EH (cell line): Measurements from ENCODE around the gene NFE2.
"Not testable (repeated sequence)": the region's sequence is repeated elsewhere in the genome, so short reads cannot be mapped to it uniquely, and the experiment has no call there.

Experiments used
- DNase-seq: peaks from one replicate; pipeline ENCODE4 v3.0.0-alpha.2; 2015; ENCODE audit warnings: low read depth

NFE2 gene

DNA sequence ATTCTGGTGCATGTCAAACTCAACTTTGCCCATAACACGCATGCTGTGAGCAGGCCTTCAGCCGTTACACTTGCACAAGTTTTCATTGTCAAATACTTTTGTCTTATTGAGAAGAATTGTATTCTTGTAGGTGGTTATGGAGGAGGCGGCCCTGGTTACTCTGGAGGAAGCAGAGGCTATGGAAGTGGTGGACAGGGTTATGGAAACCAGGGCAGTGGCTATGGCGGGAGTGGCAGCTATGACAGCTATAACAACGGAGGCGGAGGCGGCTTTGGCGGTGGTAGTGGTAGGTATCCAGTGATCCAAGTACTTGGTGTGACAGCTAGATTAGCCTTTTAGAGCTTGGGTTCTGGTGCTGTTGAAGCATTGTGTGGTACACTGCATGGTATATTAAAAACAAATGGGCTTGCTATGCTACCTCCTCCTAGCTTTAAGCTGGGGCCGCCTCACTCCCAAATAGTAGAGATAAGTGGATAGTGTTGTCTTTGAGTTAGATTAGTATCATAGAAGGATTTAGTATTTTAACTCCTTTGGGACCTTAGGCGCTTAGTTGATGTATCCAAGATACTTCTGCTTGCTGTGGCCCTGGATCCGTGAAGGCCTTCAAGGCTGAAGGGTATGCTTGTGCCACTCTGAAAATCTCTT lies 17.7 kb downstream of the NFE2 start:
- no peak for DNase-seq

DNA sequence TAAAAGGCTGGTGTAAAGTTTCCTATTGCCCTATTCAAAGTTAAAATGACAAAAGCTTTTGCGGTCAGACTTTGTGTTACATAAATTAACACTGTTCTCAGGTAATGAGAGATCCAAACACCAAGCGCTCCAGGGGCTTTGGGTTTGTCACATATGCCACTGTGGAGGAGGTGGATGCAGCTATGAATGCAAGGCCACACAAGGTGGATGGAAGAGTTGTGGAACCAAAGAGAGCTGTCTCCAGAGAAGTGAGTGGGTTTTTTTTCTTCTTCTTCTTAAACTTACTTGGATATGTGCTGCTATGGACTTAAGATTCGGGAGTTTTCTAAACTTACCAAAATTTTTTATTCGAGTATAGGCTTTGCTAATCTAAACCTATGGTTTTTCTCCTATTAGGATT lies 19.1 kb downstream of the NFE2 start:
- not testable (repeated sequence) for DNase-seq

DNA sequence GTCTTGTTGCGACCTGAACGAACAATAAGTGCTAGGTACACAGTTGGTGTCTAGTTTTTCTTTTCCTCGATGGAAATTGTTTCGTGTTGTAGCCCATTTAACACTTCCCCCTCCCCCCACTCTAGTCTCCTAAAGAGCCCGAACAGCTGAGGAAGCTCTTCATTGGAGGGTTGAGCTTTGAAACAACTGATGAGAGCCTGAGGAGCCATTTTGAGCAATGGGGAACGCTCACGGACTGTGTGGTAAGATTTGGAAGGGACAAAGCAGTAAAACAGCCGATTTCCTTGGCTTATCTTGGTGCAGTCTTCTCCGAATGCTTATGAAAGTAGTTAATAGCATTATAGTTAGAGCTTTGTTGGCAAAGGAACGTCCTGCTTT lies 19.6 kb downstream of the NFE2 start:
- DNase-seq = not testable (repeated sequence)

DNA sequence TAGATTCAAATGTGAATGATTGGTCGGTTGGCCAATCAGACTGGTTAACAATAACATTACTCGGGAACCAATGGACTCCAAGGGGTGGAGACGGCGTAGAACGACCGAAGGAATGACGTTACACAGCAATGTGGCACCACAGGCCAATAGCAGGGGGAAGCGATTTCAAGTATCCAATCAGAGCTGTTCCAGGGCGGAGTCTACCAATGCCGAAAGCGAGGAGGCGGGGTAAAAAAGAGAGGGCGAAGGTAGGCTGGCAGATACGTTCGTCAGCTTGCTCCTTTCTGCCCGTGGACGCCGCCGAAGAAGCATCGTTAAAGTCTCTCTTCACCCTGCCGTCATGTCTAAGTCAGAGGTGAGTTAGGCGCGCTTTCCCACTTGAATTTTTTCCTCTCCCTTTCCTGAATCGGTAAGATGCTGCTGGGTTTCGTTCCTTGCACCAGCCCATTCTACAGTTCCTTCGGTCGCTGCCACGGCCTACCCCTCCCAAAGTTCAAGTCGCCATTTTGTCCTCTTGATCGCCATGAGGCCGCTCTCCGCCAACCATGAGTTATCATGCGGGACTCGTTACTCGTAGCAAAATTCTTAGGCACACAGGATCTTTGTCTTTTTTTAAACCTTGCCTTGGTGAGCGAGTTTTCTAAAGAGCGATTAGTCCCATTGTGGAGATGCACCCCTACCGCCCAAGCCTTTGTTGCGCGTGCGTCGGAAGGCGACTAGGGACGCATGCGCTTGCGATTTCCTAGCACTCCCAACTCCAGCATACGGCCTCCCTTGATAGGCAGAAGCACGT lies 20.2 kb downstream of the NFE2 start, which contains the start of gene HNRNPA1:
HNRNPA1 (plus strand) TSS at position 259 of the 793 bp plus-strand sequence; CDS start at position 341, 82 bp downstream.
- peak; percentile 100 for DNase-seq

DNA sequence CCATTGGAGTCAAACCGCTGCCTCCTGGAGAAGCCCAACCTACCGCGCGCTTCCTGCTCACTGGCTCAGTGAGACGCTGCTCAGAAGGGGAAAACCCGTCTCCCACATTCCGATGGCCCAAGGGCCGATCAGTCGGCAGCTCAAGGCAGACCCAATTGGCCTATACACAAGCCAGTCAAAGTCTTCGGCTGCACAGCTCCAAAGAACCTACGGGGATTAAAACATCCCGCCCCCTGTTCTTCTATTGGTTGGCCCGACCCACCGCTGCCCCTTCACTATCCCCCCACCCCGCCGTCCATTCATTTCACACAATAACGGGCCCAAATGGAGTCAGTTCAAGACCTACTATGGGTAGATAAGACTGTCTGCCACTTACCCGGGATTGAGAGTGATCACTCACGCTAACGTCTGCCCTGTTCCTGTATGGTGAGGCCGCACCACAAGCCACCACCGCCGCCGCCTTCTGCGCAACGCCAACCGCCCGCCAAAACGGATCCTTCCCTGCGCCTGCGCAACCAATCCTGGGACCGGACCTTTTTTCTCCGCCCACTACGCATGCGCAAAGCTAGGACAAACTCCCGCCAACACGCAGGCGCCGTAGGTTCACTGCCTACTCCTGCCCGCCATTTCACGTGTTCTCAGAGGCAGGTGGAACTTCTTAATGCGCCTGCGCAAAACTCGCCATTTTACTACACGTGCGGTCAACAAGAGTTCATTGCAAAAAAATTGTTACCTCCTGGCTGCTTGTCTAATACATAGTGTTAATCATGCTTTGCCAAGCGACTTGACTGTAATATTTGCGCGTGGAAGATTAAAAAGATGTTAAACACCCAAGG lies 21.0 kb downstream of the NFE2 start, which contains the start of gene CBX5:
CBX5 (minus strand) TSS at position 491 of the 836 bp plus-strand sequence. CDS start 22,472 bp downstream, outside the sequence.
- DNase-seq = peak; percentile 100

DNA sequence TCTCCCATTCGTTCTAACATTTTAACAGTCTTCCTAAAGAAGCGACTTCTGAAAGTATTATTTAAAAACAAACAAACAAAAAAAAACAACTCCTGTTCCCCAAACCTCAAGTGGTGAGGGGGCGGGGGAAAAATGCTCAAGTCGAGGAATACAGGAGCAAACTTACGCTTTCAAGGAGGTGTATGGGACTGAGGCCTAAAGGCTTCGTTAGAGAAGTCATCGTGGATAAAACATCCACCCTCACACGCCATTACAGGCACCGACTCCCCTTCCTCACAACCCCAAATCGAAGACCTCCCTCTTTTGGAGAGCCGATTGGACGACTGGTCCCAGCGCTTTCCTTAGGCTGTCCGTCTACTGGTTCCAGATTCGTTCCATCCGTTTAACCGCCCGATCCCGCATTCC lies 21.6 kb downstream of the NFE2 start:
- DNase-seq = no peak

DNA sequence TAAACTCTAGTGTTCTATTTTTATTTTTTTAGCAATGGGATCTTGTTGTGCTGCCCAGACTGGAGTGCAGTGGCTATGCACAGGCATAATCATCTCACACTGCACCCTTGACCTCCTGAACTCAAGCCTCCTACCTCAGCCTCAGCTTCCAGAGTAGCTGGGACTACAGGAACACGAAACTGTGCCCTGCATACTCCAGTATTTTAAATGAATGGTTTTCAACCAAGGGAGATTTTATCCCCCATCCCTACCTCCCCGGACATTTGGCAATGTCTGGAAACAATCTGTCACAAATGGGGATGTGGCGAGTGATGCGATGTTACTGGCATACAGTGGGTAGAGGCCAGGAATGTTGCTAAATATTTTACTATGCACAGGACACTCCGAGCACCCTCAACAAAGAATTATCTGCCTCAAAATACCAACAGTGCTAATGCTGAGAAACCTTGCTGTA lies 23.0 kb downstream of the NFE2 start:
- DNase-seq = peak; percentile 82

DNA sequence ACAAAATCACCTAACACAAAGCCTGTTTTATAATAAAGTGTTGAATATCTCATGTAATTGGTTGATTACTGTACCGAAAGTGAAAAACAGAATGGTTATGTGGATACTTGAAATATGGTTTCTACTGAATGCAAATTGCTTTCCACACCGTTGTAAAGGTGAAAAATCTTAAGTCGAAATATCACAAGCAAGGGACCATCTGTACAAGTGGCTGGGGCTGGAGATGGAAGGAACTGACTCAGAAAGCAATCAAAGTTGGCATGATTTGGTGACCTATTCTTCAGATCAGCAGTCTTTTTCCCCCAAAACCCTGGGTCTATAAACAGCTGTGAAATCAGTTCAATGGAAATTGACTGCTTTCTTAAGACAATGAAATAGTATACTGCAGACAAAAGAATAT lies 24.4 kb downstream of the NFE2 start:
- DNase-seq = no peak

DNA sequence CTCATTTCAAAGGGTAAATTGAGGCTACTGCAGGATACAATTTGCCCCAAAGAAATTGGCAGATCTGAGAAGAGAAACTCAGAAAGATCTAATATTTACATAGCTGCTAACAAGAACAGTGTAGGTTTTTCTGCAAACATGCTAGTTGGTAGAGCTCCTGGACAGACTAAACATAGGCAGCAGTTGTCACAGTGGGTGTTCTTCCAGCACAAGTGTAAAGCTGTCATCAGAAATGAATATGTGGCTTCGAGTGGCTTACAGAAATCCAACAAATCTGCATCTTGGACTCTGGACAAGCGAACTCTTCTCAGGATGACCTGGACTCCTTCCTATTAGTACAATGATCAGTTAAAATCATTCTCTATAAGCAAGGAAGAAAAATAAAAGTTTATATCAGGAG lies 26.8 kb downstream of the NFE2 start:
- DNase-seq = no peak

DNA sequence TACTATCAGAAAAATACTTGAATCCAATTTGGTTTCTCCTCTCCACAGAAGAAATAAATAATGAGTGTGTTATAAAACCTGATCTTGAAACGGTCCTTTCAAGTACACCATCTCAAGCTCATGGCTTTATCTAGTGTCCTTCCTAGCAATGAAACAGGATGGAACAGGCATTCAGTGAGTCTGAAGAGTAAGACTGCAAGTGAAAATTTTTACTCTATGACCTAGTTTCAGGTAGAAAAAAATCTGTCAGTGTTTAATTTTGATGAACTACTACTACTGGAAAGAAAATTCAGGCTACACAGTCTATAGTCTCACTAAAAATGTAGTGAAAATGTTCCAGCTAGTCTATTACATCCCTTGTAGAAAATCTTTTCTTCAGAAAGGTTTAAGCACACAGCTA lies 28.6 kb downstream of the NFE2 start:
- no peak for DNase-seq

DNA sequence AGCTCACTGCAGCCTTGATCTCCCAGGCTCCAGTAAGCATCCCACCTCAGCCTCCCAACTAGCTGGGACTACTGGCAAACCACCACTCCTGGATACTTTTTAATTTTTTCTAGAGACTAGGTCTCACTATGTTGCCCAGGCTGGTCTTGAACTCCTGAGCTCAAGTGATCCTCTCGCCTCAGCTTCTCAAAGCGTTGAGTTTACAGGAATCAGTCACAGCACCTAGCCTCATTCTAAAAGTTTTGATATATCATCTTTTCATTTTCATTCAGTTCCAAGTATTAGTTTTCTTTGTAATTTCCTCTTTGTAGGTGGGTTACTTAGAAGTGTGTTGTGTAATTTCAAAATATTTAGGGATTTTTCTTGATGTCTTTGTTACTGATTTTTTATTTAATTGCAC lies 30.5 kb downstream of the NFE2 start:
- no peak for DNase-seq

DNA sequence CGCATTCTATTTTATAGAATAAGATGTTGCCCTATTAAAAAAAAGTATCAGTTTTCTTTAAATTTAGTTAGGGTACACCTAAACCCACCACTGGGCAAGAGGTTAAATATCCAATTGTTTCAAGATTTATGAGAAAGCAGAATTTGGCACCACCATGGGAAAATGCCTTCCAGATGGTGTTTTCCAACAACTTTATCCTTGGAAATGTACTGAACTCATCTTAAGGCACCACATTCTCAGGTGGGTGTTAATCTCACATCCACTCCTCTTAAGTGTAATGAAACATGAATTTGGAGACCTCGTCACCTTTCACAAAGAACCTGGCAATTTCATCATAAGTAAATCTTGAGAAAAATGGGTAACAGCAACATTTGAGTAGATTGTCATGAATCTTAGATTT lies 34.0 kb downstream of the NFE2 start:
- DNase-seq = no peak

DNA sequence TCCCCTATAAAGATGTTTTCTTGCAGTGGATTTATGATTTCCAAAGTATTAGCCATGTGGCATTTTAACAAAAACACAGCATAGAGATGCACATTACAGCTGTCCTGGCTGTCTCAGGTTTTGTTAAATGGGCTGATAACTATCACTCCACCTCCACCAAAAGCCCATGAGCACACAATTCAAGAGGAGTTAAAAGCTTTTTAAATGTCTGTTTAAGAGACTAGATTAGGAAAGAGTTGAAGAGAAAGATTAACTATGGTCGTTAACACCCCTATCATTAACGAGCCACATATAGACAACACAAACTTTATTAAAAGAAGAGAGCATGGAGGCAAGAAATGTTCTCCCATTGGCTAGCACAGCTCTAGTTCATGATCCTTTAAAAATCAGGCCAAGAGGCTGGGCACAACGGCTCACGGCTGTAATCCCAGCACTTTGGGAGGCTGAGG lies 35.4 kb downstream of the NFE2 start:
- no peak for DNase-seq

DNA sequence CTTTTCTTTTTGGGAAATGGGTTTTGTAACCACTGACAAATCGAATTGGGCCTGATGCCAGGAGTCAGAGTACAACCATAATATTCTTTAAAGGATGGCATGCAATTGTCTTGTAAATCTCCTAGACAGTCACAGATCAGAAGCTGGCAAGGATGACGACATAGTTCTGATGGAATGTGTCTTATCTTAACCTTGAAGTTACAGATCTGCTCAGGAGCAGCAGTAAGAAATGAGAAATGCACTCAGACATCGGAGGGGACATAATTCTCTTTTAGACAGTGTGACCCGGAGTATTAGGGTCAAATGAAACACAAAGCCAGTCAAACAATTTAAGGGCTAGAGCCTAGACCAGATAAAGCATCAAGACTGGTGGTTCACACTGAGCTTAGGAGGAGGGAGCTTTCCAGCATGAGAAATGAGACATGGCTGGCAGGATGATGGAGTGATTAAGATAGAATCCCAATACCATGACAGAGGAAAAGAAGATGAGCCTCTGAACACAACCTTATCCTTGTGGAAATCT lies 38.4 kb downstream of the NFE2 start:
- DNase-seq = peak; percentile 83

DNA sequence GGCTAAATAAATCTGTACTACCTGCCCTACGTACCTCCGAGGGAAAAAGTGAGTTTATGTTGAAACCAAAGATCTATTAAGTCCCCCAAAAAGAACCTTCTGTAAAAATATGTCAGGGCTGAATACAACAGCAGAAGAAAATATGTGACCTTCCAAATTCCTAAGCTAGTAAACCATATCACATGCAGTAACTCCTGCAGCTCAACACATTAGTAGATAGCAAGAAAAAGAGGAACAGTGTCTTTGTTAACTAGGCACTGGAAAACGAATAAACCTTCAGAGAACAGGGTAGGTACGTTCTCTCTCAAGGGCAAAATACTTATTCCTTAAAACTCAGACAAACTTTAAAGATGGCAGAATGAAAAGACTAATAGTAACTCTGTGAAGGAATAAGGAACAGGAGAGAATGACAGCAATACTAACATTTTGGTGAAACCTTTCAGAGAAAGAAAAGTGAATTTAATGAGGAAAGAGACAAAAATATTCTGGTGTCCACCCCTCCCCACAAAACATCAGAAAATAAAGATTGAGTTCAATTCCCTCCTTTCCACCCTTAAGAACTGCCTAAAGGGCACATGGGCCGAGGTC lies 38.9 kb downstream of the NFE2 start:
- peak; percentile 47 for DNase-seq

DNA sequence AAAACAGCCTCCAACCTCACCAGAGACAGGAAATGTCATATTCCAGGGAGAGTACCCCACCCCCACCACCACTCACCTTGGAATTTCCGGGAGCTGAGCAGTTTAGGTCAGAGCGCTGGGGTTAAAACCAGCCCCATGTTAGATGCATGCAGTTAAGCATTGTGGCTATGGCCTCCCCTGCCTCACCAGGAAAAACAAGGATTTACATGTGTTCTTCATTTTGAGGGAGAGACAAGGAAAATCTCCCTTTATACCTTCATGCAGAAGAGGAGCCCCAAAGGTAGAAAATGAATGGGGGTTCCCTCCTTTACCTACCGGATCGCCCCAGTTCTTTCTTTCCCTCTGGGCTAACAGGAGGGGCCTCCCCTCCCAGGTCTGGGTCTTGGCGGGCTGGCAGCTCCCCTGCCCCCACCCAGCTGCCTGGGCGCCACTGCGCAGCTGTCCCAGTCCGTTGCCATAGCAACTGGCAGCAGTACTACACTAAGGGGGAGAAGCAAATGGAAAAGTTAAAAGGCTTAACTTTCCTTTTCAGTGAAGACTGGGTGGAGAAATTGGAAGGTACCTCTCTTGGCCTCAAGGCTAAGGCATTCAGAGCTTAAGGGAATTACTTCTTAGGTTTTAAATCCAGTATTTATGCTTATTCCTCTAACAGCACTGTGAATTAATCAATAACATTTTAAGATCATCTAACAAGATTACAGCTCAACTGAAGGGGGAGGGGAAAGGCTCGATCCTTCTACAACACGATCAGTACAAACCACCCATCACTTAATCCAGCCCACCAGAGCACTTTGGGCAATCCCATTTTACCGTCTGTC lies 41.4 kb downstream of the NFE2 start:
- DNase-seq = peak; percentile 89

DNA sequence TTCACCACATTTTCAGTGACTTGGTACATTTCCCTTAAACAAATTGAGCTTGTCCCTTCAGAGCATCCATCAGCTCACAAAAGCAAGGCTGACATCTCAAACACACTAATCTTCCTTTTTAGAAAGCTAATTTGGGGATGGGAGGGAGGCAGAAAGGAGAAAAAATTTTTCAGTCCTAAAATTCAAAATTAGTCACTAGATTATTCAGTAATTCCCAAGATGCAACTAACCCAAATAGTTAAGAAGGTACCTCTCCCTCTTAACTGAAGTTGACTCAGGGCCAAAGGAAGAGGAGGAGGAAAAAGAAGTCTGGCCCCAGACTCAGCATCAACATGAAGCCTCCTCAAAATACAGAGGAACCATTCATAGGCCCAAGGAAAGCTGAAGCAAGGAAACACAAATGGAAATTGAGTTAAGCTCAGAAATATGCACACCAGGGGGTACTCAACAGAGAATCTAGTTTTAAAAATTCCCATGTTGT lies 42.6 kb downstream of the NFE2 start:
- DNase-seq = peak; percentile 85

DNA sequence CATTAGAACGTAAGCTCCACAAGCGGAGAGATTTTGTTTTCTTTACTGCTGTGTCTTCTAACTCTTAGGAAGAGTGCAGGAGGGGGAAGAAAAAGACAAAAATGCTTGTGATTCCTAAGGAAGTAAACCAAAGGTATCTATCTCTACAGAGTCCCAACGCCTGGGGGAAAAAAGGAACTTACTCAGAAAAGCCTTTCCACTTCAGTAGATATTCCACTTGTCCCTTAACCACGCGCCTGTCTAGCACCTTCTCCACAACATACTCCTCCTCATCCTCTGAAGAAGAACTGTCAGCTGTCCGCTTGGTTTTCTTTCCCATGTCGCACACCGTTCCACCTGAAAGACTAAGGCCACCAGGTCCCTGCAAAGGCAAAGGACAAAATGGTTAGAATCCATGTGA lies 43.5 kb downstream of the NFE2 start:
- no peak for DNase-seq

DNA sequence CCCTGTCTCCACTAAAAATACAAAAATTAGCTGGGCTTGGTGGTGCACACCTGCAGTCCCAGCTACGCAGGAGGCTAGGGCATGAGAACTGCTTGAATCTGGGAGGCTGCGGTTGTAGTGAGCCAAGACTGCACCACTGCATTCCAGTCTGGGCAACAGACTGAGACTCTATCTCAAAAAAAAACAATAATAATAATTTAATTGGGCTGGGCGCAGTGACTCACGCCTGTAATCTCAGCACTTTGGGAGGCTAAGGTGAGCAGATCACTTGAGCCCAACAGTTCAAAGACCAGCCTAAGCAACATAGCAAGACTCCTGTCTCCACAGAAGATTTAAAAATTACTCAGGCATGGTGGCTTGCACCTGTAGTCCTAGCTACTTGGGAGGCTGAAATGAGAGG lies 47.6 kb downstream of the NFE2 start:
- no peak for DNase-seq

DNA sequence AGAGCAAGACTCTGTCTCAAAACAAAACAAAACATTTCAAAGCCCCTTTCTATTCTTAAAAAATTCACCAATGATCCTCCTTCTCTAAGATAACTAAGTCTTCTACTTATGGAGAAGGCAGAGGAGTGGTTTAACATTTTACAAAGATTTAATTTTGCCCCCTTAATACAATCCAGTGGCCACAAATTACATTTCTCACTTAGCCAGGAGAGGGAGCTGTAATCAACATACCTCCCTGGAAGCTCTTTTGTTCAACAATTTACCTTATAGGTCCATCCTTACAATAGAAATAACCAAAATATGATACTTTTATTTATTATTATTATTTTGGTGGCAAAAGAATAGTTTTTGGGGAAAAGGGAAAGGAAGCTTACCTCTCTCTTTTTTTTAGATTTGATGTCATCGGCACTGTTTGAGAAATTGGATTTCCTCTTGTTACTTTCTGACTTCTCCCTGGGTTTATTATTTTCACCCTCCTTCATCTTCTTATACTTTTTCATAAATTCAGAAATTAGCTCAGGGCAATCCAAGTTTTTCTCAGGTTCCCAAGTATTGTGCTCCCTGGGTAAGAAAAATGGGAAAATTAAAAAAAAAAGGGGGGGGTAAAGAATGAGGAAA lies 49.0 kb downstream of the NFE2 start:
- peak; percentile 65 for DNase-seq
